Prostate gland (tissue), 2 donors: ENCODE data around the gene PIGT. TPM values are rescaled to one million over a fixed set of nuclear protein-coding genes. Genes with fewer than 3 reads are reported as not detected.

Experiments used
- DNase-seq: peaks from one replicate; pipeline ENCODE4 v3.0.0-alpha.2; 2019; ENCODE audit warnings: low spot score
- H3K27ac ChIP-seq, 2 donors: fragments of 200-600 bp; sonication (generic); 2 replicates each; pipeline ENCODE4 v1.5.1; 2017 to 2019
- H3K27me3 ChIP-seq: fragments of 200-600 bp; sonication (generic); replicated peaks from 2 replicates; pipeline ENCODE4 v1.5.1; 2019; ENCODE audit not compliant: insufficient read depth
- H3K36me3 ChIP-seq, 2 donors: fragments of 200-600 bp; sonication (generic); 1 replicate in 1 of 2; 2 replicates in 1 of 2; pipeline versions ENCODE4 v1.5.1 to v1.8.1; 2017 to 2019
- H3K4me1 ChIP-seq: fragments of 200-600 bp; sonication (generic); replicated peaks from 2 replicates; pipeline ENCODE4 v1.5.1; 2019
- H3K4me3 ChIP-seq, 2 donors: fragments of 200-600 bp; sonication (generic); 2 replicates each; pipeline ENCODE4 v1.5.1; 2017 to 2019
- H3K9me3 ChIP-seq: fragments of 200-600 bp; sonication (generic); 2 replicates; pipeline ENCODE4 v1.5.1; 2017
- POLR2A ChIP-seq: fragments of 450-650 bp; IDR thresholded peaks from one replicate; pipeline ENCODE4 v1.6.1; 2016; ENCODE audit warnings: antibody characterized with exemption, mild to moderate bottlenecking
- POLR2AphosphoS5 ChIP-seq: sonication (generic); formaldehyde crosslinking; IDR thresholded peaks from one replicate; pipeline ENCODE4 v1.6.1; 2017; ENCODE audit warnings: antibody characterized with exemption
- WGBS: methylation state at CpG from one replicate; pipeline ENCODE4 v1.1.5; 2018; 5-methylcytosine and 5-hydroxymethylcytosine counted together
- intact Hi-C: fragments of 100-400 bp; cut with DNase I; formaldehyde crosslinking; loops from one replicate; pipeline ENCODE4 v1.14.2; 2022
- total RNA-seq, 2 donors: library from RNA; depleted of rRNA; stranded (reverse); fragments of >200 nt; gene quantifications; one replicate each; pipeline ENCODE4 v1.1.0, GENCODE V29; 2016
- TF ChIP-seq, protein P1 (sequence below), 4 experiments: fragments of 200-600 bp in 2 of 4; fragments of 450-650 bp in 2 of 4; sonication (generic) in 2 of 4; IDR thresholded peaks; 1 replicate in 3 of 4; 2 replicates in 1 of 4; pipeline ENCODE4 v1.5.1; 2016 to 2019; ENCODE audit warnings: antibody characterized with exemption in 4 of 4, mild to moderate bottlenecking in 2 of 4, moderate library complexity in 2 of 4

The PIGT gene
- total RNA-seq, 2 donors from 2014 or later, result 91.8 to 136 TPM

DNA sequence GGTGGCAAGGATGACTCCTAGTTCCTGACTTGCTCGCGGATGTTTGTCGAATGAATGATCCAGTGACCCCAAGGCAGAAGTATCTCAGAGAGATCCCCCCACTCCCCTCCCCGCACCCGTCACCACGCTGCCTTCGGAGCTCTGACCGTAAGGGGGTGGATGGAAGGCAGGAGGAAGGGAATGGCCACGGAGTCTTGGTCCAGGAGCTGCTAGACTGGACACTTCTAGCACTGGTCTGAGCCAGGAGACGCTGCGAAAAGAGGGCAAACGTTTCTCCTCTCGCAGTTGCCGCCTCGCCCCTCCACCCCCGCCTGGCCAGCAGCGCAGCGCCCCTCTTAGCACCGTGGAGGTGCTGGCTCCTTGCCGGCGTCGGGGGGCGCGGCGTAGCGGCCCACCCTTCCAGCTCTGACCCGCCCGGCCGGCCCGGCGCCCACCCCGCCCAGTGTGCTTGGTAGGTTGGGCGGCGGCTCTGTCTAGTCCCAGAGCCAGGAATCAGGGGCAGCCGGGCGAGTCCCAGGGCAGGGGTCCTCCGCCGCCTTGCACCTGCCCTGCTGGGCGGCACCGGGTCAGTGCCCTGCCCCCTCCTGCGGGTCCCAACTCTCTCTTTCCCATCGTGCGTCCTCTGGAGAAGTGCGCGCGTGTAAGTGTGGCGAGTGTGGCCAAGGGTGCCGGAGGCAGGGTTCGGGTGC, 10.2 kb upstream of the PIGT start:
- H3K36me3 ChIP-seq, result no peaks in the 10 kb centered on the region
- peak overlapping the region; percentile 72 to 87 for H3K4me3 ChIP-seq
- H3K4me1 ChIP-seq, result peaks cover 6% of the 10 kb centered on the region
- DNase-seq, result no peak
- WGBS, result 4% methylated on average over 39 of the region's 49 CpGs
- no peaks in the 10 kb centered on the region for H3K9me3 ChIP-seq
- intact Hi-C loops, result loop anchor here (5.0 kb wide), 1 partner anchor 33 kb away; no protein-coding TSS in a partner anchor
- peak overlapping the region; percentile 82 to 89 for H3K27ac ChIP-seq
- H3K27me3 ChIP-seq, result no peaks in the 10 kb centered on the region
- TF ChIP-seq, protein P1, sequence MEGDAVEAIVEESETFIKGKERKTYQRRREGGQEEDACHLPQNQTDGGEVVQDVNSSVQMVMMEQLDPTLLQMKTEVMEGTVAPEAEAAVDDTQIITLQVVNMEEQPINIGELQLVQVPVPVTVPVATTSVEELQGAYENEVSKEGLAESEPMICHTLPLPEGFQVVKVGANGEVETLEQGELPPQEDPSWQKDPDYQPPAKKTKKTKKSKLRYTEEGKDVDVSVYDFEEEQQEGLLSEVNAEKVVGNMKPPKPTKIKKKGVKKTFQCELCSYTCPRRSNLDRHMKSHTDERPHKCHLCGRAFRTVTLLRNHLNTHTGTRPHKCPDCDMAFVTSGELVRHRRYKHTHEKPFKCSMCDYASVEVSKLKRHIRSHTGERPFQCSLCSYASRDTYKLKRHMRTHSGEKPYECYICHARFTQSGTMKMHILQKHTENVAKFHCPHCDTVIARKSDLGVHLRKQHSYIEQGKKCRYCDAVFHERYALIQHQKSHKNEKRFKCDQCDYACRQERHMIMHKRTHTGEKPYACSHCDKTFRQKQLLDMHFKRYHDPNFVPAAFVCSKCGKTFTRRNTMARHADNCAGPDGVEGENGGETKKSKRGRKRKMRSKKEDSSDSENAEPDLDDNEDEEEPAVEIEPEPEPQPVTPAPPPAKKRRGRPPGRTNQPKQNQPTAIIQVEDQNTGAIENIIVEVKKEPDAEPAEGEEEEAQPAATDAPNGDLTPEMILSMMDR (IDR thresholded peaks at IDR 0.05), result no peak
- TF ChIP-seq POLR2A (no peak), POLR2AphosphoS5 (no peak)

DNA sequence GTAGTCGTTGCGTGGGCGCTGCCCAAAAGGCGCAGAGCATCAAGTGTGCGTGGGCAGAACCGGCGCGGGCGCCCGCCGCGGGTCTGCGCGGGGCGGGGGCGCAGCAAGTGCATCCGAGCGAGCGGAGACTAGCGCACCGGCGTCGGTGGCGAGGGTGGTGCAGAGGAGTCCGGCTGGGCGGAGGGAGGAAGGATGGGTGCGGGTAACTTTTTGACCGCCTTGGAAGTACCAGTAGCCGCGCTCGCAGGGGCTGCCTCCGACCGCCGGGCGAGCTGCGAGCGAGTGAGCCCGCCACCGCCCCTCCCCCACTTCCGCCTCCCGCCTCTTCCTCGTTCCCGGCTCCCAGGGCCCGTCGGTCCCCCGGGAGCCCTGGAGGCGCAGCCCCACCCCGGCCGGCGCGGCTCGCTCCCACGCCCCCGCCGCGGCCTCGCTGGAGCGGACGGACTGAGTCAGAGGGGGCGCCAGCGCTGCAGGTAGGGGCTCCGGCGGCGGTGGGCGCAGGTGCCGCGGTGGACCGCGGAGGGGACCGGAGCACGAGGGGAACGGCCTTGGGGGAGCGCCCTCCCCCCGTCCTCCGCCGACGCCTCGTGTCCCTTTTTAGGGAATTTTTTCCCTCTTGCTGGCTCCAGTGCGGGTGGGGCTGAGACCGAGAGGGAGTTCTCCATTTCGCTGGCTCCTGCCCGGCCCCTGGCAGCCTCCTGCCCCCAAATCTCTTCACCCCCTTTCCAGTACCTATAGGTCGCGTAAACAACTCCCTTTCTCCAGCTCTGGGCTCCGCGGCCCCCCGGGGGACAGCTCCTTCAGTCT, 9.5 kb upstream of the PIGT start:
- Histone ChIP-seq H3K4me1 (peaks cover 8% of the 10 kb centered on the region), H3K9me3 (no peaks in the 10 kb centered on the region), H3K27ac (peak overlapping the region; percentile 82 to 89), H3K27me3 (no peaks in the 10 kb centered on the region), H3K36me3 (no peaks in the 10 kb centered on the region), H3K4me3 (peak overlapping the region; percentile 72 to 87)
- WGBS, result 1% methylated on average over 61 of the region's 87 CpGs
- peak; percentile 63 for DNase-seq
- intact Hi-C loops, result loop anchor here (5.0 kb wide), 1 partner anchor 34 kb away; no protein-coding TSS in a partner anchor
- TF ChIP-seq, protein P1 (IDR thresholded peaks at IDR 0.05), result peak in 1 of 4 experiments; percentile 8
- TF ChIP-seq POLR2A, result peak; percentile 54
- TF ChIP-seq POLR2AphosphoS5, result no peak

DNA sequence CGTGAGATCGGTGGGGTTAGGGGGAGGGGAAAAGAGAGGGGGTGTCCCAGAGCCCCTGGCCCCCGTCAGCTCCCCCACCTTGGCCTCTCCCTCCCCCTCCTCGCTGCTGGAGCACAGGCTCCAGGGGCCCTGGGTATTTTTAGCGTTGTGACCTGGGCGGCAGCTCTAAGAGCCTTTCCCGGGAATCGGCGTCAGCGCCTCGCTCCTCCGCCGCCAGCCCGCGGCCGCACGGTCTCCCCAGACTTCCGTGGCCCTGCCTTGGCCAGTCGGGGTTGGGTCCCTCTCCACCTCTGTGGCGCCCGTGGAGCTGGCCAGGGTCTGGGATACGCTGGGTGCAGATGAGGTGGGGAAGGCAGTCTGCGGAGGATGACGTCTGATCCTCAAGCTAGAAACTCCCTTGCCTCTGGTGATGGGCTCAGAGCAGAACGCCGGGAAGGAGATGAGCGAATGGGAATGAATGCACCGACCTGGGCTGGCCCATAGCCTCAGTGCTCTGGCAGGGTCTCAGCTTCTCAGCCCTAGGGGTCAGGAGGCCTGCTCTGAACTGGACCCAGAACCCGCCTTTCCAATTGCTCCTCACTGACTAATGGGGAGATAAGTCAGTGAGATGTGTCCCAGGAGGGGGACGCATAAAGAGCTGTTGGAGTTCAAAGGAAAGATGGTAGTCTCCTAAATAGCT, 8.7 kb upstream of the PIGT start:
- 22% methylated on average over 15 of the region's 30 CpGs for whole genome bisulfite sequencing
- DNase-seq, result no peak
- Histone ChIP-seq H3K9me3 (no peaks in the 10 kb centered on the region), H3K27me3 (no peaks in the 10 kb centered on the region), H3K36me3 (no peaks in the 10 kb centered on the region), H3K4me3 (peak overlapping the region; percentile 72 to 87), H3K27ac (peak overlapping the region; percentile 82 to 89), H3K4me1 (peaks cover 8% of the 10 kb centered on the region)
- TF ChIP-seq POLR2A, result peak; percentile 41
- TF ChIP-seq, protein P1 (IDR thresholded peaks at IDR 0.05), result no peak
- intact Hi-C loops, result loop anchor here (5.0 kb wide), 1 partner anchor 35 kb away; no protein-coding TSS in a partner anchor

DNA sequence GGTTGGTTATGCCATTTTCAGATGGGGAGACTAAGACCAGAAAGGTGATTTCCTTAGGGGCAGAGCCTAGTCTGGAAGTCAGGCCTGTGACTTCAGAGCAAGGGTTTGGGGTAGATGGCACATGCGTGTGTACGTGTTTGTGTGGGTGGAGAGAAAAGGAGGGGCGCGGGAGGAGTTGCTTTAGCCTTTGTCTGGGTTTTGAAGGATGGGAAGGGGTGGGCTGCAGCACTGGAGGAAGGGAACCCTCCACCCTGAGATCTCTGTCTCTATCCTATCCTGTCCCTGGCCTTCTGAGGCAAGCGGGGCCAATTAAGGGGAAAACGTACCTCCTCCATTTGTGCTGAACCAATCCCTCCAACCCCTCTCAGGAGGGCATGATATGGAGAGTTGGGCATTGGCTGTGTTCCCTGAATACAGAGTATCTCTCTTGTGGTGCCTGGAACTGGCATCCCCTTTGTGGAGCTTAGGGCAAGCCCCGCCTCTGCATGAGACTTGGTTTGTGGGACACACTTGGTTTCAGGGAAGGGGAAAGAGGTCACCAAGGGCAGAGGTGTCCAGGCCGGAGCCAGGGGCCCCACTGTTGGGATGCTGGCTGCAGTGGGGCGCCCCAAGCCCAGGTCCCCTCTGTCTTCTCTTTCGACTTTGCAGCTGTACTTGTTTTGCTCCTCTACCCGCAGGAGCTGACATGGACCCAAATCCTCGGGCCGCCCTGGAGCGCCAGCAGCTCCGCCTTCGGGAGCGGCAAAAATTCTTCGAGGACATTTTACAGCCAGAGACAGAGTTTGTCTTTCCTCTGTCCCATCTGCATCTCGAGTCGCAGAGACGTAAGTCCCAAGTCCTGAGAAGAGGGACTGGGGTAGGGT, 7.9 kb upstream of the PIGT start, which contains the start of gene DBNDD2:
TSS of gene DBNDD2 (plus strand) at position 507 of the 863 bp plus-strand sequence. CDS start at position 686, 179 bp downstream.
- no peak for TF ChIP-seq POLR2A
- TF ChIP-seq POLR2AphosphoS5, result no peak
- TF ChIP-seq, protein P1 (IDR thresholded peaks at IDR 0.05), result no peak
- peaks cover 8% of the 10 kb centered on the region for H3K4me1 ChIP-seq
- WGBS, result 86% methylated on average over 21 of the region's 21 CpGs
- no peaks in the 10 kb centered on the region for H3K36me3 ChIP-seq
- peak within 1 kb of the TSS; percentile 82 to 89 for H3K27ac ChIP-seq
- peak within 1 kb of the TSS; percentile 72 to 87 for H3K4me3 ChIP-seq
- intact Hi-C loops, result loop anchor here (5.0 kb wide), 1 partner anchor 36 kb away; no protein-coding TSS in a partner anchor
- DNase-seq, result no peak
- H3K9me3 ChIP-seq, result no peaks in the 10 kb centered on the region
- H3K27me3 ChIP-seq, result no peaks in the 10 kb centered on the region
